ENCODE measurements around the gene LAMA2.
A peak's percentile ranks its signal among the peaks of the same experiment; 100 is the strongest.

LAMA2 gene

GRCh38 chr6:129455126-129455769, 572.3 kb downstream of the LAMA2 start:
- DNase-seq: no peak

GRCh38 chr6:129460221-129460620, 577.3 kb downstream of the LAMA2 start:
- no peak for DNase-seq

GRCh38 chr6:129469070-129469662, 586.2 kb downstream of the LAMA2 start:
- DNase-seq: no peak

GRCh38 chr6:129472239-129472638, 589.3 kb downstream of the LAMA2 start:
- DNase-seq: no peak

- peak in 1 of 3 experiments; percentile 25 for DNase-seq
These were observed 590.6 kb downstream of the LAMA2 start for GRCh38 chr6:129473546-129473945.

GRCh38 chr6:129475477-129476247, 592.7 kb downstream of the LAMA2 start:
- DNase-seq: peak in 2 of 3 experiments; percentile 6 to 27

GRCh38 chr6:129476248-129476564, 593.3 kb downstream of the LAMA2 start:
- no peak for DNase-seq

- peak in 1 of 3 experiments; percentile 19 for DNase-seq
These were observed 593.9 kb downstream of the LAMA2 start for GRCh38 chr6:129476810-129477209.

GRCh38 chr6:129478379-129478778, 595.4 kb downstream of the LAMA2 start:
- DNase-seq: no peak

GRCh38 chr6:129481706-129482105, 598.8 kb downstream of the LAMA2 start:
- DNase-seq: no peak

- peak in 2 of 3 experiments; percentile 4 to 24 for DNase-seq
These were observed 602.8 kb downstream of the LAMA2 start for GRCh38 chr6:129485746-129486145.

- no peak for DNase-seq
These were observed 603.4 kb downstream of the LAMA2 start for GRCh38 chr6:129486327-129486726.

- DNase-seq: peak in 2 of 3 experiments; percentile 34 to 91
These were observed 605.4 kb downstream of the LAMA2 start for GRCh38 chr6:129488313-129488712.

- DNase-seq: no peak
These were observed 606.4 kb downstream of the LAMA2 start for GRCh38 chr6:129489215-129489765.

- no peak for DNase-seq
These were observed 607.8 kb downstream of the LAMA2 start for GRCh38 chr6:129490521-129491255.

- DNase-seq: no peak
These were observed 608.5 kb downstream of the LAMA2 start for GRCh38 chr6:129491436-129491835.

- DNase-seq: no peak
These were observed 609.3 kb downstream of the LAMA2 start for GRCh38 chr6:129492260-129492659.

- DNase-seq: peak in 1 of 3 experiments; percentile 27
These were observed 610.5 kb downstream of the LAMA2 start for GRCh38 chr6:129493354-129493902.

- DNase-seq: no peak
These were observed 611.2 kb downstream of the LAMA2 start for GRCh38 chr6:129494099-129494498.

- no peak for DNase-seq
These were observed 611.6 kb downstream of the LAMA2 start for GRCh38 chr6:129494586-129494985.

- DNase-seq: no peak
These were observed 612.7 kb downstream of the LAMA2 start for GRCh38 chr6:129495652-129496051.
